Smooth muscle cell of the brain vasculature (primary cell): ENCODE results near the gene HMCES.

Source experiments
- DNase-seq: peaks from one replicate; pipeline ENCODE4 v3.0.0-alpha.2; 2012; ENCODE audit warnings: low read depth, low spot score

HMCES gene

DNA sequence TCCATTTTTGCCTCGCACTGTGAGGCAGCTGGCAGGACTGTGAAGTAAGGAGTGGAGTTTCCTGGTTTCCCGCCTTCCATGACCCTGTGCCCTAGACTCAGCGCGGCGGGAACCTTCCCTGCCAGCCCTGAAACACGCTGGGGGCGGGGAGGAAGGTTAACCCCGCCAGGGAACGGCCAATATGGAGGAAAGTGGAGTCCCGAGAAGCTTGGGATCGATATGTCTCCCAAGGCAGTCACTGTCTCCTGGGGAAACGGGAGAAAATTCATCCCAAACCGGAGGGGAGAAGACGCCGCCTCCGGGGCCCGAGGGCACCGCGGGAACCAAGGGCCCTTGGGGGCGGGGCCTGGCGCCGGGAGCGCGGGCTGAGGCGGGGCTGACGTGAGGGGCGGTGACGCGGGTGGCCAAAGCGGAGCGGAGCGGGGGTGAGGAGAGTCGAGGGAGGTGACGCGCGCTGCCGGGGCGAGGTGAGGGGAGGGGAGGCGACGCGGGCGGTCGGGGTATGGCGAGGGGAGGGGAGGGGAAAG lies at the start of gene HMCES:
TSS of gene HMCES (plus strand) at position 432 of the 527 bp plus-strand sequence. CDS start 863 bp downstream, outside the sequence.
- peak; percentile 44 for DNase-seq

DNA sequence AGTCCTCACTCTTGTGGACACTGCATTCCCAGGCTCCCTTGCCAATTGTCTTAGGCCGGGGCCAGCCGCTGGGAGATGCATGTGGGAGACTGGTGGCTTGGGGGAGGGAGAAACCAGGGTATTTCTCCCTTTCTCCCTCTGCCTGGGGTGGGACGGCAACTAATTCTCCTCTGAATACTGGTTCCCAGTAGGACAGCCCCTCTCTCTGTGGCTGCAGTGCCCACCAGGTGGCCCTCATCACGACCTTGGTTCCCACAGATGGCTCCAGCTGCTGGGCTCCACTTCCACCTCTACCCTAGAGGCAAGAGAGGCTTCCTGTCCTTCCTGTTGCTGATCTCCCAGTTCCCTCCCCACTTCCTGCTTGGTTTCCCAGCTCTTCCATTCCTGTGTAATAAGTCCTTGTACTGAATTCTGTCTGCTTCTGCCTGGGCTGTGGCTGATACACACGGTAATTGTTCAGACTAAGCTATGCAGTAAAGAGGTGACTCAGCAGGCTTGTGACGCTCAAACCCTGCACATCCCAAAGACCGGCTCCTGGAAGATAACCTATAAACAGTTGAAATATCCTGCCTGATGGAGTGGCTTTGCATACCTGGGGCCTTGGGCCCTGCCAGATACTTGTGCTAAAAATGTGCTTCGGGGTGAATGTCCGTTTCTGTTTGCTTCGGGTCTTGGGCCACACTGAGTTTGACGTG lies 49.6 kb upstream of the HMCES start:
- DNase-seq = no peak

GRCh38 chr3:129230311-129231019 lies 48.2 kb upstream of the HMCES start:
- DNase-seq = no peak

GRCh38 chr3:129231331-129232119 lies 47.1 kb upstream of the HMCES start:
- no peak for DNase-seq

- DNase-seq = no peak
Measured at GRCh38 chr3:129233538-129233937, 45.1 kb upstream of the HMCES start.

DNA sequence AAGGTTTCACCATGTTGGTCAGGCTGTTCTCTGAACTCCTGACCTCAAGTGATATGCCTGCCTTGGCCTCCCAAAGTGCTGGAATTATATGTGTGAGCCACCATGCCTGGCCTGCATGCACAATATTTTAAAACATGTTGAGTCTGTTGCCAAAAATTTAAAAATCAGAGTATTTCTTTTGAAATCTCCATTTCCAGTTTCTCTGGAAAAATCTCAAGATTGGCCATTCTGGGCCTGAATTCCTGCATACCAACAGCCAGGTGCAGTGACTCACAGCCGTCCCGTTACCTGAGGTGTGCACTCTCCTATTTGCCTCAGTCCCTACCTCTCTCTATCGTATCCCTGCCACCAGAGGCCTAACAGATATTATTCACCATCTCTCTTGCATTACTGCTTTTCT lies 44.2 kb upstream of the HMCES start:
- DNase-seq = no peak

GRCh38 chr3:129235344-129235917 lies 43.2 kb upstream of the HMCES start:
- no peak for DNase-seq

DNA sequence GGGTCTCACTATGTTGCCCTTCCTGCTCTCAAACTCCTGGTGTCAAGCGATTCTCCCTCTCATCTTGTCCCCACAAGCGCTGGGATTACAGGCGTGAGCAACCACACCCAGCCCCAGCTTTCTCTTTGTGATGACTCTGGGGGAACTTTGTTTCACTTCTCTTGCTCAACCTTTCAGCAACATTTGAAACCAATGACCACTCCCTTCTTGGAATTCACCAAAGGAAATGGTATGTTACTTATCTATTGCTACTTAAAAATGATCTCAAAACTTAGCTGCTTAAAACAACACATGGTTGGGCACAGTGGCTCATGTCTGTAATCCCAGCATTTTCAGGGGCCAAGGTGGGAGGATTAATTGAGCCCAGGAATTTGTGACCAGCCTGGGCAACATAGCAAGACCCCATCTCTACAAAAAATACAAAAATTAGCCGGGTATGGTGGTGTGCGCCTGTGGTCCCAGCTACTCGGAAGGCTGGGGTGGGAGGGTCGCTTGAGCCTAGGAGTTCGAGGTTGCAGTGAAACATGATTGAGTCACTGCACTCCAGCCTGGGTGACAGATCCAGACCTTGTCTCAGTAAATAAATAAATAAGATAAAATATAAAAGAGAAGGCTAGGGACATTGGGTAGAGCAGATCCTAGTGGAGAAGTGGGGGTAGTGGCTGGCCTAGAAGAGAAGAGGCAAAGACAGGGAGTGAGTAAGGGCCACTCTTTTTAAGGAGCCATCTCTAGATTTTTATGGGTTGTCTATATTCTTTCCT lies 39.5 kb upstream of the HMCES start:
- no peak for DNase-seq

- DNase-seq = no peak
Measured at GRCh38 chr3:129239991-129240390, 38.7 kb upstream of the HMCES start.

GRCh38 chr3:129240436-129240835 lies 38.2 kb upstream of the HMCES start:
- no peak for DNase-seq

DNA sequence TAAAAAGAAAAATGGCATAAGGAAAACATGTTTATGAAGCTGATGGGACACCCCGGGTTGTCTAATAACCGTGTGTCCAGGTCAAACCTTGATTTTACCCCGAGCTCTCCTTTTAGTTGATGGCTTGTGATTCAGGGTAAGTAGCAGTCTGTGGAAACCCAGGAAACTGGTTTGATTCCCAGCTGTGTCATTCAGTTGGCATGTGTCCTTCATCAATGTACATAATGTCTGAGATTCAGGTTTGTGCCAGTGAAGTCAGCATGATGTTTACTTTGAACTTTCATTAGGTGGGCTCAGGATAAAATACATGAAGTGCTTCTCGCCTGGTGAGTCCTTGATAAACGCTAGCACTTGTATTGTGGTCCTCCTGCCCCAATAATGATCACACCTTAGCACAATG lies 33.5 kb upstream of the HMCES start:
- no peak for DNase-seq

DNA sequence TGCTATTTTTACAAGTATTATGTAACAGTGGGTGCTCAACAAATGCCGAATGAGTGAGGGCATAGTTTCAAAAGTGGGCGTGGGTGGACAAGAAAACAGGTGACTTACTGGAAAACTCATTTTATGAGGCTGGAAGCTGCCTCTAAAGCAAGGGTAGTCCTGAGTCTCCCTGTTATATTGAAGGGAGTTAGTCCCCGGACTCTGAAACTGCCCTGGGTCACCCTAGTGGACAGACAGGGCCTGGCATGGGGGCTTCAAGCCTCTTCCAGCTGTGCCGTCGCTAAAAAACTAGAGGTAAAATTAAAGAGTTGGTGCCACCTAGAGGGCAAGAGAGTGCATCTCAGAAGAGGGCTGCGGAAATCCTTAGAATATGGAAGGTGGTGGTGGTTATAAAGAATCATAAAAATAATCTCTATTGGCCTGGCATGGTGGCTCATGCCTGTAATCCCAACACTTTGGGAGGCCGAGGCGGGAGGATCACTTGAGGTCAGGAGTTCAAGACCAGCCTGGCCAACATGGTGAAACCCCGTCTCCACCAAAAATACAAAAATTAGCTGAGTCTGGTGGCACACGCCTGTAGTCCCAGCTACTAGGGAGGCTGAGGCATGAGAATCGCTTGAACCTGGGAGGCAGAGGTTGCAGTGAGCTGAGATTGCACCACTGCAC lies 32.9 kb upstream of the HMCES start:
- DNase-seq = peak; percentile 76

GRCh38 chr3:129246636-129247035 lies 32.0 kb upstream of the HMCES start:
- no peak for DNase-seq

DNA sequence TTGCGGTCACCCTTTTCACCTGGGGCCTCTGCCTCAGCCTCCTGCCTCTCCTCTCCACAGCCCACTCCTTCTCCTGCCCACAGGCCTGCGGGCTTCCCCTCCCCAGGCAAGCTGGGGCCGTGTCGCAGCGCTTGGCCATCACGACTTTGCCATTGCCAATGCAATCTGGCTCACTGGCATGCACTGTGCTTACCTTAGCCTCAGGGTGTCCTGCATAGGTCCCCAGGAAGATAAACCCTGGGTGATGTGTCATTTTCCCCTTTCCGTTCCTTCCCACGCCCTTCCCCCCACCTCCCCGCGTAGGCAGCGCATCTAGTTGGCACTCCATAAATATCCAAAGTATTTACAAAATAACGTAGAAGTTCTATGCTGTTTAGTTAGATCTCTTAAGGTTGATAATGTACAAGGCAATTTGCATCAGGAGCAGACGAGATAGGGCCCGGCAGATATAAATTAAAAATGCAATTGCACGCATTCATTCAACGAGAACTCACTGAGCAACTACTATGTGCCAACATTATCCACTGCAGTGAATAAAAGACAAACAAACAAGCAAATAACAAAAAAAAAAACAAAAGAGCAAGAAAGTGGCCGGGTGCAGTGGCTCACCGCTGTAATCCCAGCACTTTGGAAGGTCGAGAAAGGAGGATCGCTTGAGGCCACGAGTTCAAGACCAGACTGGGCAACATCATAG lies 30.2 kb upstream of the HMCES start:
- no peak for DNase-seq

DNA sequence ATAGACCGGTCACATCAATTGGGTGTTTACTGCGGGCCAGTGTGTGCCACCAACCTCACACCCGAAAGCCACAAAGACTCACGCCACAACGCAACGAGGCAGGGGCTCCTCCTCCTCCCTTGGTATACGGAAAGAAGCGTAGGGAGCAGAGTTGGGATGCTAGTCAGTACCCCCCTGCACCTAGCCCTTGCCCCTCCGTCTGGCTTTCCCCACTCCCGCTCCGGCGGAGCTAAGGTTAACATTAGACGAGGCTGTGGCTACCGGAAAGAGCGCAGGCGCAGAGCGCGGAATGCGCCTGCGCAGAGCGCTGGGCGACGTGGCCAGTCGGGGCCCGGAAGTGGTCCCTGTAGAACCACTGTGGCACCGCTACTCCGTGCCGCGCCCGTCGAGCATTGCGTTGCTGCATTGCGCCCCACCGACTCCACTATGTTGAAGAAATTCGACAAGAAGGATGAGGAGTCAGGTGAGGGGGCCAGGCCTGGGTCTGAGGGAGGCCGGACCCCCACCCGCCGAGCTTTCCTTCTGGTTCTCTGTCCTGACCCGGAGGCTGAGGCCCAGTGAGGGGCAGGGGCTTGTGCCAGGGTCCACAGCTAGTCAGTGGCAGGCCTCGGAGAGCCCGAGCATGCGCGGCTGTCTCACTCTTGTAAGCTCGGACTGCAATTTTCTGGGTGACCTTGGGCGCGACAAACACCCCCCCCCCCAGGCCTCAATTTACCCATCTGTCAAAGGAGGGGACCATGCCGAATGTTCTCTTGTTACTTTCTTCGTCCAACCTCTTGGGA lies 29.2 kb upstream of the HMCES start, which contains the start of gene COPG1:
TSS of gene COPG1 (plus strand) at position 323 of the 782 bp plus-strand sequence. CDS start at position 427, 104 bp downstream.
- DNase-seq = peak; percentile 82

DNA sequence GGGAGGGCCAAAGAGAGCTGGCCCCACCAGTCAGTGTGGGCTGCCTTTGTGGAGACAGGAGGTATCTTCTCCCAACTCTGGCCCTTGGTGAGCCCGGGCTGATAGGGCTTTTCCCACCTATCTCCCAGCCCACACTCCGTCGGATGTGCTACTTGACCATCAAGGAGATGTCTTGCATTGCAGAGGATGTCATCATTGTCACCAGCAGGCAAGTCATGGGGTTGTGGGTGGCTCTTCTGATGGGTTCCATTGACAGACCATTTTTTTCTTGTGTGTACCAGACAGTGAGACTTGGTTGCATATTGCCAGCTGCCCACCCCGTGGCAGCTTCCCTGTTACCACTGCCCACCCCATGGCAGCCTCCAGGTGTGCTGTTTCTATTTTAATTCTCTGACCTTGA lies 25.9 kb upstream of the HMCES start:
- no peak for DNase-seq

- DNase-seq = no peak
Measured at GRCh38 chr3:129254536-129255230, 24.0 kb upstream of the HMCES start.

- no peak for DNase-seq
Measured at GRCh38 chr3:129256270-129256669, 22.4 kb upstream of the HMCES start.
